NCI-H524 treated with DMSO at 0.1 percent for 48 hours (cell line): Measurements from ENCODE around the gene ZNF287.

Experiments
- DNase-seq: peaks from one replicate; lab custom pipeline; 2025; lab: John Stamatoyannopoulos, UW

The ZNF287 gene

DNA sequence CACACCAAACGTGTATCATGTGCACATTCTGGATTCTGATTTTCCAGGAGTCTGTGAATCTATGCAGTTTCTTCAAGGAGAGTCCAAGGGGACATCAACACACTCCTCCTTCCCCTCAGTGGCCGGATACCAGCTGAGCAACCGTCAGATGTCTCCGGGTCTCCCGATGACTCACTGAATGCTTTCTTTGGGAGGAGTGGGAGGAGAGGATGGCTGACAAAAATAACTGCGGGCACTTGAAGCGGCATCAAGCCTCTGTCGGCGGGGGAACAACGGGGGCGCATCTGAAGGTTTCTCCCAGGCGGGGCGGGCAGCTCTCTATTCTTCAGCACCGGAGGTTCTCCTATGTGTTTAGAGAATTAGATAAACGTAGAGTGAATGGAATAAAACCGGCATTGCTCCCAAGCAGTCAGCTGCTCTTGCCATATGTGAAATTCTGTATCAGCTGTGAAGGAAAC is 52.4 kb downstream of the ZNF287 start:
- DNase-seq: no peak

DNA sequence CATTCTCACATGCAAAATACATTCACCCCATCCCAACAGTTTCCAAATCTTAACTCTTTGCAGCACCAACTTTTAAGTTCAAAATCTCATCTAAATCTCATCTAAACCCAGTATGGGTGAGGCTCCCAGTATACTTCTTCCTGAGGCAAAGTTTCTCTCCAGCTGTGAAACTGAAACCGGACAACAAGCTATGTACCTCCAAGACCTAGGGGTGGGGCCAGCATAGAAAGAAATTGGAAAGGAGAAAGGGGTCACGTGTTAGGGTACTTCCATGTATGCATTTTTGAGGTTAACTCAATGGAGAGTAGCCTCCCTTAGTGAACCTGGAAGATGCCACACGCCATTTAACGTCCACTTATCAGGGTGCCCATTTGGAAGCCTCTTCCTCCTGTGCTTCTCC is 53.1 kb downstream of the ZNF287 start:
- DNase-seq: no peak

DNA sequence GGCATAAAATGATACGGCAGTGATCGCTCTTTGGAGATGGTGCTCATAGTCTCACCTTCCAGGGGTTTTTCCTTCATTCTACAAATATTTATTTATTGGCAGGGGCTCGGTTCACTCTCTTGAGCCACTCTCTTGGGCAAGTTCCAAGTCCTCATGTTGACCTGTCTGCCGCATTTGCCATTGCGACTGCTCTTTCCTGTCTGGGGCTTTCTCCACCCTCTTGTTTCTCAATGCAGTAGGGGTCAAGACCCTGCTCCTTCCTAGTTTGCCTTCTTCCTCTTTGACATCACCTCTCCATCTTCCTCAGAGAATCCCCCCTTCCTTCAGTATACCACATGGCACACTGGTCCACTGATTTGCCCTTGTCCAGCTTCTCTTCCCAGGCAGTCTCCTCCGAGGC is 55.1 kb downstream of the ZNF287 start:
- no peak for DNase-seq

DNA sequence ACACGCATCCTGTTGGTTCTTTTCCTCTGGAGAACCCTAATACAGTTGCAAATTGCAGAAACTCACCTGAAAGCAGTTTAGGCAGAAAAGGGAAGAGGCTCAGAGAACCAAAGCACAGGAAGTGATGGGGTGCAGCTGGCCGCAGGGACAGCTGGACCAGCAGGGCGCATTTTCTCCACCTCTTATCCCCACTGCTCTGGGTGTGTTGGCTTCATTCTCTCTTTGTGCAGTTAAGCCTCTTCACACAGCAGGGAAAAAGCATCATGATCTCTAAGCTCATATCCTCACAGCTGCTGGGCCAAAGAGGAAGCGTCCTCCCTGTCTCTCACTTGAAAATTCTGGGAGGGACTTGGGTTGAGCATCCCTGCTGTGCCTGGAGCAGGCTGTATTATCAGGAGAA is 57.0 kb downstream of the ZNF287 start:
- peak; percentile 88 for DNase-seq

DNA sequence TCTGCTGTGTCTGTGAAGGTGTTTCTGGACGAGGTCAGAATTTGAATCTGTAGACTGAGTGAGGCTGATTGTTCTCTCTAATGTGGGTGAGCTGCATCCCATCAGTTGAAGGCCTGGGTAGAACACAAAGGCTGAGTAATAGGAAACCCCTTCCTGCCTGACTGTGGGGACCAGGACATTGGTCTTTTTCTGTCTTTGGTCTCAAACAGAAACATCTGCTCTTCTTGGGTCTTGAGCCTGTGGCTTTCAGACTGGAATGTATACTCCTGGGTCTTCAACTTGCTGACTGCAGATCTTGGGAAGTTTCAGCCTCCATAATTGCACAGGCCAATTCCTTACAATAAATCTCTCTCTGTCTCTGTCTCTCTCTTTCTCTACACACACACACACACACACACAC is 57.4 kb downstream of the ZNF287 start:
- no peak for DNase-seq

DNA sequence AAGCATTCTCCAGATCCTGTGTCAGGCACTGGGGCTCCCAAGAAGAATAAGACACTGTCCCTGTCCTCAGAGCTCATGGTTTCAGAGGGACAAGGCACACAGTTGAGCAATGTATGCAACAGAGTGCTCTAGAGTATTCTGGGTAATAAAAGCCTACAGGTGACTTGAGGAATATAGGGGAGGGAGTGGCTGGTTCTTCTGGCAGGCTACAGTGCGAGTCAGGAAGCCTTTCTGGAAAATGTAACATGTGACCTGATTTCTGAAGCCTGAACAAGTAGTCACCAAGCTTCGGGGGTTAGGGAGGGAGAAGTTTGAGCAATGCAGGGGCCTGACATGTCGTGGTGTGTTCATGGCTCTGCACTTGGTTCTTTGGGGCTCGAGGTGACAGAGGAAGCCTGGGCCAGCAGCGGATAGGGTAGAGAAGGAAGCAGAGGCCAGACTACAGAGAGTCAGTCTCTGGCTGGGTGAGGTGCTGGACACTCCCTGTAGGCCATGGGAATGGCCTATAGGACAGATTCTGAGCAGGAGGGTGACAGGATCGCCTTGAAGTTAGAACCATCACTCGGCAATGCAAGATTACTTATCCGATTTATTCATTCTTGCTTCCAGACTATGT is 61.0 kb downstream of the ZNF287 start:
- no peak for DNase-seq

DNA sequence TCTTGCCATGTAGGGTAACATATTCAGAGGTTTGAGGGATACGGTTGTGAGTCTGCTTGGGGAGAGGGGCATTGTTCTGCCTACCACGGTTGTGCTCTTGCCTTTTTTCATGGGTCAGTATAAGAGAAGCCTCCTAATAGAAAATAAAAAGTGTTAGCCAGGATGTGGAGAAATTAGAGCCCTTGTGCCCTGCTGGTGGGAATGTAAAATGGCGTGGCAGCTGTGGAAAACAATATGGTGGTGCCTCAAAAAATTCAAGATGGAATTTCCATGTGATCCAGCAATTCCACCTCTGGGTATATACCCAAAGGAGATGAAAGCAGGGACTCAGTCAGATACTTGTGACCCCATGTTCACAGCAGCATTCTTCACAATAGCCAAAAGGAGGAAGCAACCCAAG is 62.8 kb downstream of the ZNF287 start:
- no peak for DNase-seq

DNA sequence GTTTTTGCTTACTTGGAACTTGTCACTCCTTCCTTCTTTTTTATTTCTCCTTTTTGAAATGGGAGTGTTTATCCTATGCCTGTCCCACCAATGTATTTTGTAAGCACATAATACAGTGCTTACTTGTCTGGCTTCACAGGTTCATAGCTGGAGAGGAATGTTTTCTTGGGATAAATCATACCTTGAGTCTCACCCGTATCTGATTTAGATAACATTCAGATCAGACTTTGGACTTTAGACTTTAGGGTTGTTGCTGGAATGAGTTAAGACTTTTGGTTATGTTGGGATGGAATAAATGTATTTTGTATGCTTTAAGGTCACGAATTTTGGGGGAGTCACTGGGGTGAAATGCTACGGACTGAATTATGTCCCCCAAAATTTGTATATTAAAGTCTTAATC is 64.0 kb downstream of the ZNF287 start:
- no peak for DNase-seq
